Activated B cell treated with CpG ODN at 0.5 μM for 24 hours (primary cell): ENCODE measurements around the gene PSMD10. TPM values are rescaled to one million over a fixed set of nuclear protein-coding genes. Genes with fewer than 3 reads are reported as not detected.

Experiments
- ATAC-seq: fragments of 200-7000 bp; cut with Tn5 transposase; one replicate; pipeline ENCODE4 v1.10.0; 2021; ENCODE audit warnings: low read depth, mild to moderate bottlenecking, moderate library complexity
- CTCF ChIA-PET: fragments of 350-600 bp; sonication (Branson Sonifier 250); formaldehyde crosslinking; loops from one replicate; lab custom pipeline; 2021; ENCODE audit warnings: antibody characterized with exemption; lab: Charles Lee
- POLR2A ChIA-PET: fragments of 350-600 bp; sonication (Branson Sonifier 250); formaldehyde crosslinking; loops from one replicate; lab custom pipeline; 2021; ENCODE audit warnings: antibody characterized with exemption; lab: Charles Lee
- DNase-seq: peaks from one replicate; pipeline ENCODE4 v3.0.0; 2022
- H3K27ac Mint-ChIP-seq: one replicate; pipeline ENCODE4 v1.8.0; 2020; ENCODE audit warnings: mixed read lengths
- H3K27me3 Mint-ChIP-seq: one replicate; pipeline ENCODE4 v1.8.0; 2021; ENCODE audit warnings: mixed read lengths
- H3K36me3 Mint-ChIP-seq: one replicate; pipeline ENCODE4 v1.8.0; 2021; ENCODE audit warnings: low read depth, mixed read lengths
- H3K4me1 Mint-ChIP-seq: one replicate; pipeline ENCODE4 v1.8.0; 2021; ENCODE audit warnings: mixed read lengths
- H3K4me3 Mint-ChIP-seq: one replicate; pipeline ENCODE4 v1.8.0; 2020; ENCODE audit warnings: mild to moderate bottlenecking, mixed read lengths
- H3K9me3 Mint-ChIP-seq: one replicate; pipeline ENCODE4 v1.8.0; 2020; ENCODE audit warnings: mixed read lengths
- intact Hi-C: fragments of 100-400 bp; cut with micrococcal nuclease; formaldehyde crosslinking; loops from one replicate; pipeline ENCODE4 v1.15.1; 2024
- total RNA-seq: library from RNA; stranded (reverse); gene quantifications from 2 replicates; pipeline ENCODE4 v1.2.3, GENCODE V29; 2022
- TF ChIP-seq, protein P1 (sequence below): fragments of 200-600 bp; IDR thresholded peaks from one replicate; pipeline ENCODE4 v1.8.0; 2022; ENCODE audit warnings: antibody characterized with exemption, mild to moderate bottlenecking

The PSMD10 gene
- total RNA-seq, 1 donor from 2014 or later = 33.4 TPM

DNA sequence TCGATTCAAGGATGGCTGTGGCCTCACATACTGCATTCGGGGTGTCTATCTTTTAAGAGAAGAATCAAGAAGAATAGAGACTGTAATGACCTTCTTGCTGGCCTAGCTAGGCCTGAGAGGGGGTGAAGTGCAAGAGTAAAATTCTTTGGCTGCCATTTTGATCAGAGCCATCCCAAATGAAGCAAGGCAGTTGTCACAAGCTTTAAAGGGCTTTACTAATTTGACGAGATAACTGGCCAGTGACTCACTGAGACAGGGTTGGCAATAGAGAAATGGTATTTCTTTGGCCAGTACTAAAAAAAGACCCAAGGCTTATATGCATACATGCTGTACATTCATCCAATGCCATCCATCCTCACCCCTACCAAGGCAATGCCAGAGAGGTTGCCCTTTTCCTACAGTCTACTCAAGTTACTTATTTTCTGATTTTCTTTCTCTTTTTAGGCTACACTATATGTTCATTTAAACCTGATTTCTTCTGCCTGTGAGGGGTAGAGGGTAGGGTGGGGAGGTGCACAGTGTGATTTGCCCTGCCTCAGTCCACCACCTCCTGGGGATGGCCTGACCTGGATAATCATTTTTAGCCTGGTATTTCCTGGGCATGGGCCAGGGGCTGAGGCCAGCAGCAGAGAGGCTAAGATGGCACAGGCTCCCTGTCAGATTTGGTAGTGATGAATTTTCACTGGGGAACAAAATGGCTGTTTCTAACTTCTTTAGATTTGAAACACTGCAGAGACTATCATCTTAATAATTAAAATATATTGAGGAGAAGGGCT, 32.4 kb upstream of the PSMD10 start:
- ATAC-seq (no peak), DNase-seq (no peak)
- Mint-ChIP-seq H3K4me1 (no peaks in the 10 kb centered on the region), H3K27ac (no peak overlapping the region), H3K36me3 (peaks cover 15% of the 10 kb centered on the region), H3K4me3 (no peak overlapping the region), H3K9me3 (no peaks in the 10 kb centered on the region), H3K27me3 (no peaks in the 10 kb centered on the region)
- POLR2A ChIA-PET = no interaction called here
- TF ChIP-seq, protein P1, sequence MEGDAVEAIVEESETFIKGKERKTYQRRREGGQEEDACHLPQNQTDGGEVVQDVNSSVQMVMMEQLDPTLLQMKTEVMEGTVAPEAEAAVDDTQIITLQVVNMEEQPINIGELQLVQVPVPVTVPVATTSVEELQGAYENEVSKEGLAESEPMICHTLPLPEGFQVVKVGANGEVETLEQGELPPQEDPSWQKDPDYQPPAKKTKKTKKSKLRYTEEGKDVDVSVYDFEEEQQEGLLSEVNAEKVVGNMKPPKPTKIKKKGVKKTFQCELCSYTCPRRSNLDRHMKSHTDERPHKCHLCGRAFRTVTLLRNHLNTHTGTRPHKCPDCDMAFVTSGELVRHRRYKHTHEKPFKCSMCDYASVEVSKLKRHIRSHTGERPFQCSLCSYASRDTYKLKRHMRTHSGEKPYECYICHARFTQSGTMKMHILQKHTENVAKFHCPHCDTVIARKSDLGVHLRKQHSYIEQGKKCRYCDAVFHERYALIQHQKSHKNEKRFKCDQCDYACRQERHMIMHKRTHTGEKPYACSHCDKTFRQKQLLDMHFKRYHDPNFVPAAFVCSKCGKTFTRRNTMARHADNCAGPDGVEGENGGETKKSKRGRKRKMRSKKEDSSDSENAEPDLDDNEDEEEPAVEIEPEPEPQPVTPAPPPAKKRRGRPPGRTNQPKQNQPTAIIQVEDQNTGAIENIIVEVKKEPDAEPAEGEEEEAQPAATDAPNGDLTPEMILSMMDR = no peak
- intact Hi-C loops = no loop called here
- CTCF ChIA-PET = no interaction called here

DNA sequence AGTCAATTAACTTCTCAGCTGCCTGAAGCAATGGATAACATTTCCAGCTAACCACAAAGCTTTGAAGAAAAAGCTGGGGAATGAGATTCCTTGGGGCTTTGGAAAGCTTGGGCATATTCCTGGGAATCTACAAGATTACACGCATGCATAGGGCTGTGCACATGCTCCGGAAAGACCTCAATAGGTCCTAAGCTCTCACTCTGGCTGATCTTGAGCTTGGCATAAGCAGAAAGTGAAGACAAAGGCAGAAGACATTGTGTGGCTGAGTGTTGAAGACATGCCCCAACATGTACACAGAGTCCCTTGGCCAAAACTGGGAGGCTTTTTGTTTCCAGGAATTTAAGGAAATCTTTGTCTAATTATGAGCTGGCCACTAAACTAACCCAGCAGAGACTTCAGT, 31.4 kb upstream of the PSMD10 start:
- Mint-ChIP-seq H3K4me1 (no peaks in the 10 kb centered on the region), H3K9me3 (no peaks in the 10 kb centered on the region), H3K36me3 (peaks cover 15% of the 10 kb centered on the region), H3K4me3 (no peak overlapping the region), H3K27ac (no peak overlapping the region), H3K27me3 (no peaks in the 10 kb centered on the region)
- ATAC-seq (no peak), DNase-seq (no peak)
- intact Hi-C loops = no loop called here
- TF ChIP-seq, protein P1 = no peak
- ChIA-PET CTCF (no interaction called here), POLR2A (no interaction called here)

DNA sequence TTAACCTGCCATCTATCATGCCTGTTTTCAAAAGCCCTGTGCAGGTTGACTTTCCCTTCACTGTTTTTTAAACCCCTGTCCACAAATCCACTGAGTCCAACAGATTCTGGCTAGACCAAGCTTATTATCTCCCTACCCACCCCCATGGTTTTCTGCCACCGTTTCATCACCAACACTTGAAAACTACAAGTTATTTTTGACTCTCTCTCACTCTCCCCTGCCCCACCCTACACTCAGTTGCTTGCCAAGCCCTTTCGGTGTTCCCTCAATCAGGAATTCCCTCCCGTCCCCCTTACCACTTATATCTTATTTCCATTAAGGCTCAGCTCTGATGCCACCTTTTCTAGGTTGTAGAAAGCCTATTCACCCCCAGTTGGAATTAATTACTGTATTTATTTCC, 29.9 kb upstream of the PSMD10 start:
- TF ChIP-seq, protein P1 = no peak
- Mint-ChIP-seq H3K36me3 (peaks cover 5% of the 10 kb centered on the region), H3K9me3 (no peaks in the 10 kb centered on the region), H3K27ac (no peak overlapping the region), H3K4me3 (no peak overlapping the region), H3K4me1 (no peaks in the 10 kb centered on the region), H3K27me3 (no peaks in the 10 kb centered on the region)
- ChIA-PET POLR2A (no interaction called here), CTCF (no interaction called here)
- intact Hi-C loops = no loop called here
- ATAC-seq = no peak
- no peak for DNase-seq

DNA sequence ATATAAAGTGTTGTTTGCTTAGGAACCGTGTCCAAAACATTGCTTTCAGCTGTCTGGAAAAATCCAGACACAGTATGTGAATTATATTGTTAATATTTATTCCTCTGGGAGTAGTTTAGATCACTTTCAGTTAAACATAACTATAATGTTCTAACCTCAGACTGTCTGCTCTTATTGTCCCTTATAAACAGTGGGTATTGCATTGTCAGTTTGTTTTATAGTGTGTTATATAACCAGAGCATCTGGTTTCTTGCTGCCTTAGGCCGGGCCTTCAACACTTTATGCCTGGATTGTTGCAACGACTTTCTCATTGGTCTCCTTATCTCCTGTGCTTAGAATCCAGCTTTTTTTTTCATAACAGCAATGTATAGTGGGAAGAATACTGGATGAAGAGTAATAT, 26.6 kb upstream of the PSMD10 start:
- Mint-ChIP-seq H3K9me3 (no peaks in the 10 kb centered on the region), H3K36me3 (peaks cover 10% of the 10 kb centered on the region), H3K4me3 (no peak overlapping the region), H3K4me1 (peaks cover 3% of the 10 kb centered on the region), H3K27ac (no peak overlapping the region), H3K27me3 (no peaks in the 10 kb centered on the region)
- DNase-seq (no peak), ATAC-seq (no peak)
- intact Hi-C loops = no loop called here
- POLR2A ChIA-PET = no interaction called here
- CTCF ChIA-PET = no interaction called here
- TF ChIP-seq, protein P1 = no peak

DNA sequence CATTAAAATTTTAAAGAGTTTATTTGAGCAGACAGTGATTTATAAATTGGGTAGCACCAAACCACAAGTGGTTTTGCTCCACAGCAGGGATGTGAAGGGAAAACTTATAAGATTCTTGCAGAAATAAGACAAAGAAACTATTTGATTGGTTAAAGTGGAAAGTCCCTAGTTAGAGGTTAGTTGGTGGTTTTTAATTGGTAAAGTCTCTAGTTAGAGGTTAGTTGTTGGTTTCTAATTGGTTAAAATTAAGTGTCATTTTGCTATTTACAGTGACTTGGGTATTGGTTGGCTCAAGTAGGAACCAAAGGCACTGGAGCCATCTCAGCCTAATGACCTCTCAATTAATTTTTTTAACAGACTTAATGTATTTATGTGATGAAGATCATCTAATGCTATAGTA, 23.2 kb upstream of the PSMD10 start:
- peaks cover 3% of the 10 kb centered on the region for H3K4me1 Mint-ChIP-seq

More for the DNA sequence above, 23.2 kb upstream of the PSMD10 start:
- POLR2A ChIA-PET = no interaction called here
- intact Hi-C loops = no loop called here
- Mint-ChIP-seq H3K36me3 (peaks cover 10% of the 10 kb centered on the region), H3K27ac (no peak overlapping the region), H3K27me3 (no peaks in the 10 kb centered on the region), H3K9me3 (no peaks in the 10 kb centered on the region), H3K4me3 (no peak overlapping the region)
- DNase-seq (no peak), ATAC-seq (no peak)
- TF ChIP-seq, protein P1 = no peak
- CTCF ChIA-PET = no interaction called here
